HepG2 (cell line): ENCODE measurements around the gene WBP1. TPM values are rescaled to one million over a fixed set of nuclear protein-coding genes. Genes with fewer than 3 reads are reported as not detected.

Experiments used
- ATAC-seq: fragments of 200-7000 bp; cut with Tn5 transposase; 3 replicates; pipeline ENCODE4 v1.9.1; 2020; ENCODE audit warnings: mild to moderate bottlenecking, moderate library complexity
- BruUV-seq: library from RNA; stranded (reverse); fragments of 400-500 nt; replicated peaks from 2 replicates; lab custom pipeline; 2021; lab: Mats Ljungman, UMichigan
- CTCF ChIA-PET: fragments of 300-600 bp; formaldehyde crosslinking; extraction: SDS; loops from one replicate; lab custom pipeline; 2021; ENCODE audit warnings: low total read pairs, inconsistent platforms, low intra/inter-chr PET ratio; lab: Yijun Ruan, JAX
- POLR2A ChIA-PET: fragments of 350-600 bp; sonication (Branson Sonifier 250); formaldehyde crosslinking; loops from one replicate; lab custom pipeline; 2020; ENCODE audit warnings: antibody characterized with exemption, inconsistent platforms; lab: Yijun Ruan, JAX
- DNase-seq: peaks from one replicate; pipeline ENCODE4 v3.0.0-alpha.2; 2015; ENCODE audit warnings: low spot score
- FAIRE-seq: peaks from 3 replicates; lab custom pipeline; 2011; peaks lifted over from hg19 to GRCh38; lab: Jason Lieb, UNC
- H2AFZ ChIP-seq: one replicate; pipeline ENCODE4 v1.6.1; 2011; ENCODE audit warnings: low read length, inconsistent platforms
- H3K27ac ChIP-seq: fragments of 300-600 bp; 3 replicates; pipeline ENCODE4 v1.8.0; 2011; ENCODE audit warnings: mixed run types, mild to moderate bottlenecking, mixed read lengths, low read length, inconsistent platforms; ENCODE audit not compliant: insufficient read depth; ENCODE audit errors: extremely low read length
- H3K27me3 ChIP-seq, 2 experiments: fragments of 200-600 bp in 1 of 2; 2 replicates in 1 of 2; 3 replicates in 1 of 2; pipeline versions ENCODE4 v1.6.0 to v1.8.0; 2011; ENCODE audit warnings: low read length in 2 of 2, mild to moderate bottlenecking in 2 of 2, moderate library complexity in 2 of 2, inconsistent platforms in 1 of 2; ENCODE audit not compliant: insufficient read depth in 2 of 2, control insufficient read depth in 1 of 2
- H3K36me3 ChIP-seq, 2 experiments: fragments of 200-600 bp in 1 of 2; replicated peaks in 1 of 2; 2 replicates in 1 of 2; 3 replicates in 1 of 2; pipeline versions ENCODE4 v1.5.1 to v1.8.0; 2011; ENCODE audit warnings: low read length in 2 of 2, inconsistent platforms in 1 of 2; ENCODE audit not compliant: insufficient read depth in 2 of 2, control insufficient read depth in 1 of 2
- H3K4me1 ChIP-seq: 2 replicates; pipeline ENCODE4 v1.5.1; 2012; ENCODE audit warnings: low read length, inconsistent platforms; ENCODE audit not compliant: insufficient read depth
- H3K4me2 ChIP-seq: 2 replicates; pipeline ENCODE4 v1.6.0; 2011; ENCODE audit warnings: low read depth, low read length, inconsistent platforms
- H3K4me3 ChIP-seq, 3 experiments: fragments of 200-600 bp in 1 of 3; sonication (generic), shearing (Covaris generic) in 1 of 3; replicated peaks in 1 of 3; 2 replicates each; pipeline ENCODE4 v1.5.1; 2011 to 2016; ENCODE audit warnings: low read length in 3 of 3, inconsistent platforms in 2 of 3, low read depth in 2 of 3, mild to moderate bottlenecking in 2 of 3, control low read depth in 1 of 3, mixed read lengths in 1 of 3; ENCODE audit not compliant: insufficient read depth in 1 of 3
- H3K79me2 ChIP-seq: one replicate; pipeline ENCODE4 v1.6.1; 2011; ENCODE audit warnings: low read length, inconsistent platforms; ENCODE audit not compliant: insufficient read depth
- H3K9ac ChIP-seq: 2 replicates; pipeline ENCODE4 v1.6.0; 2011; ENCODE audit warnings: mild to moderate bottlenecking, low read depth, low read length, inconsistent platforms; ENCODE audit not compliant: insufficient read depth
- H3K9me3 ChIP-seq: 2 replicates; pipeline ENCODE4 v1.5.1; 2012; ENCODE audit warnings: mild to moderate bottlenecking, low read length
- H4K20me1 ChIP-seq: 2 replicates; pipeline ENCODE4 v1.6.0; 2011; ENCODE audit warnings: inconsistent platforms, mild to moderate bottlenecking, low read length, moderate library complexity; ENCODE audit not compliant: insufficient read depth
- DR1 ChIP-seq: sonication (generic); formaldehyde crosslinking; IDR thresholded peaks from 2 replicates; pipeline ENCODE4 v1.8.0; 2021; ENCODE audit warnings: mild to moderate bottlenecking, missing genetic modification reagents, inconsistent platforms
- ESRRA ChIP-seq: sonication (generic); formaldehyde crosslinking; IDR thresholded peaks from 2 replicates; pipeline ENCODE4 v1.5.1; 2020; ENCODE audit warnings: mild to moderate bottlenecking, low read depth, missing genetic modification reagents
- HNF1A ChIP-seq, 2 experiments: sonication (generic) in 1 of 2; formaldehyde crosslinking in 1 of 2; IDR thresholded peaks; 2 replicates each; pipeline versions ENCODE4 v1.4.0 to v1.6.1; 2016 to 2020; ENCODE audit warnings: borderline replicate concordance in 1 of 2, low read depth in 1 of 2, mild to moderate bottlenecking in 1 of 2, missing genetic modification reagents in 1 of 2
- KDM4B ChIP-seq: sonication (generic); formaldehyde crosslinking; IDR thresholded peaks from 2 replicates; pipeline ENCODE4 v1.4.0; 2020; ENCODE audit warnings: missing genetic modification reagents
- MATR3 ChIP-seq: sonication (generic); formaldehyde crosslinking; IDR thresholded peaks from 2 replicates; pipeline ENCODE4 v1.4.0; 2020; ENCODE audit warnings: missing genetic modification reagents
- POLR2A ChIP-seq, 2 experiments: IDR thresholded peaks; 2 replicates each; pipeline ENCODE4 v1.6.1; 2011; ENCODE audit warnings: low read depth in 2 of 2, low read length in 2 of 2, mild to moderate bottlenecking in 1 of 2, moderate library complexity in 1 of 2; ENCODE audit not compliant: insufficient read depth in 1 of 2
- POLR2G ChIP-seq: fragments of 200-400 bp; formaldehyde crosslinking; IDR thresholded peaks from 2 replicates; pipeline ENCODE4 v1.6.1; 2018; ENCODE audit warnings: mild to moderate bottlenecking, low read depth, low read length, moderate library complexity
- RAD21 ChIP-seq: fragments of 450-650 bp; formaldehyde crosslinking; IDR thresholded peaks from 2 replicates; pipeline ENCODE4 v1.5.0; 2020; ENCODE audit warnings: mild to moderate bottlenecking
- RBFOX2 ChIP-seq: fragments of 200-400 bp; formaldehyde crosslinking; IDR thresholded peaks from 2 replicates; pipeline ENCODE4 v1.6.1; 2017; ENCODE audit warnings: low read depth, mild to moderate bottlenecking, low read length
- RBM22 ChIP-seq: fragments of 200-400 bp; formaldehyde crosslinking; optimal IDR thresholded peaks from 2 replicates; pipeline ENCODE3; 2017; ENCODE audit warnings: mild to moderate bottlenecking, low read length, moderate library complexity
- SMC3 ChIP-seq: IDR thresholded peaks from 2 replicates; pipeline ENCODE4 v1.6.1; 2011; ENCODE audit warnings: low read length, improper control_type of control experiment
- SNAI1 ChIP-seq: sonication (generic); formaldehyde crosslinking; IDR thresholded peaks from 2 replicates; pipeline ENCODE4 v1.5.0; 2020; ENCODE audit warnings: mild to moderate bottlenecking, missing genetic modification reagents, borderline replicate concordance
- ZNF780A ChIP-seq: sonication (generic); formaldehyde crosslinking; IDR thresholded peaks from 2 replicates; pipeline ENCODE4 v1.8.0; 2022; ENCODE audit warnings: mild to moderate bottlenecking, missing genetic modification reagents, moderate library complexity
- WGBS: methylation state at CpG from one replicate; pipeline ENCODE4 v1.1.6; 2017; ENCODE audit warnings: low lambda C conversion rate; 5-methylcytosine and 5-hydroxymethylcytosine counted together
- in situ Hi-C: cut with HindIII; loops from 2 replicates; pipeline ENCODE4 v1.10.0; 2017; ENCODE audit warnings: low pct_unique_long_range_greater_than_20kb; ENCODE audit not compliant: extremely low pct_ligation_motif_present
- intact Hi-C: fragments of 100-400 bp; cut with micrococcal nuclease; formaldehyde crosslinking; loops from one replicate; pipeline ENCODE4 v1.10.0; 2022; ENCODE audit not compliant: unreplicated experiment
- polyA plus RNA-seq, 8 experiments: library from polyadenylated mRNA; depleted of rRNA in 3 of 8; stranded (reverse) in 7 of 8; unstranded in 1 of 8; fragments of >200 nt; fragmentation: Illumina TruSeq in 4 of 8; extraction: Trizol in 4 of 8; gene quantifications; 2 replicates each; pipeline versions ENCODE4 v1.2.1 to v1.2.3, GENCODE V29; 2011 to 2016; ENCODE audit warnings: low read depth in 4 of 8, missing spikeins in 1 of 8, mixed read lengths in 1 of 8; ENCODE audit not compliant: insufficient read depth in 1 of 8
- total RNA-seq, 5 experiments: library from RNA; depleted of rRNA; stranded (reverse); fragments of >200 nt; fragmentation: Illumina TruSeq; extraction: Trizol; gene quantifications; 2 replicates each; pipeline ENCODE4 v1.2.3, GENCODE V29; 2016; ENCODE audit warnings: low read depth in 1 of 5

Gene WBP1
- total and polyA plus RNA-seq, 2 of the 13 experiments (the other 11 are each of a cell fraction or from before 2014, with no cell fraction given): 38.8 to 85.7 TPM

- peak overlapping the region; percentile 95 for H3K4me2 ChIP-seq
- no peaks in the 10 kb centered on the region; a peak in 1 of 5 replicates for H3K27me3 ChIP-seq
- H3K36me3 ChIP-seq: peaks cover 25 to 51% of the 10 kb centered on the region in 2 experiments
- TF ChIP-seq POLR2G (peak; percentile 21; the same call in 1 of the 2 replicates), DR1 (CRISPR knock-in tag) (no peak), POLR2A (IDR thresholded peaks at IDR 0.05; ENCODE audit: insufficient read depth in 1 of 2, low read depth in 2 of 2, low read length in 2 of 2) (0 out of 4 replicates have a peak, but pooled peaks of 1 of the 2 experiments have one; percentile 7), ZNF780A (CRISPR knock-in tag) (no peak), RBM22 (peak; percentile 11), ESRRA (CRISPR knock-in tag) (no peak), RBFOX2 (peak; percentile 45; the same call in 1 of the 2 replicates), RAD21 (0 out of 2 replicates have a peak, but pooled peaks have one; percentile 15), HNF1A (IDR thresholded peaks at IDR 0.05; ENCODE audit: low read depth) (no peak), HNF1A (CRISPR knock-in tag; IDR thresholded peaks at IDR 0.05; ENCODE audit: borderline replicate concordance) (no peak), KDM4B (CRISPR knock-in tag) (no peak), SMC3 (peak; percentile 0; the same call in 1 of the 2 replicates), MATR3 (CRISPR knock-in tag) (no peak), SNAI1 (no peak)
- DNase-seq: no peak
- 100% methylated on average over 1 of the region's 1 CpG for WGBS
- BruUV-seq: no TSS peak
- H3K4me3 ChIP-seq: peak overlapping the region in 1 of 3 experiments; percentile 1; a peak in 1 of 6 replicates
- peaks cover 54% of the 10 kb centered on the region for H3K4me1 ChIP-seq
- peaks cover 50% of the 10 kb centered on the region for H4K20me1 ChIP-seq
- 0 out of 2 replicates have a peak overlapping the region, but pooled peaks have one; percentile 32 for H3K9ac ChIP-seq
- CTCF ChIA-PET: no interaction called here
- ATAC-seq: no peak
- H3K79me2 ChIP-seq: peaks cover 80% of the 10 kb centered on the region
- H3K9me3 ChIP-seq: no peaks in the 10 kb centered on the region
- H2AFZ ChIP-seq: no peak overlapping the region
- H3K27ac ChIP-seq: no peak overlapping the region
- POLR2A ChIA-PET: interaction anchor here (5.1 to 11.6 kb wide), 2 partner anchors 10 to 18 kb away, joined by 272 to 342 read pairs; partner anchors contain the start of genes INO80B and WBP1
- in situ Hi-C loops: no loop called here
- no peak for FAIRE-seq
- intact Hi-C loops: no loop called here
Measured at GRCh38 chr2:74438248-74438647, 20.0 kb upstream of the WBP1 start.
